ENCODE measurements around the gene RPA1. TPM values are rescaled to one million over a fixed set of nuclear protein-coding genes. Genes with fewer than 3 reads are reported as not detected.

RPA1 gene
- total and polyA plus RNA-seq, 2 donors (not counting 1 experiment from before 2014, with no cell fraction given) = 22.3 to 55.4 TPM

GRCh38 chr17:1912146-1912545 is 82.3 kb downstream of the RPA1 start:
- Histone ChIP-seq H3K9ac (ENCODE audit: insufficient read depth, low read length) (no peak overlapping the region), H3K4me2 (ENCODE audit: extremely low read depth, insufficient read depth, low read length) (no peak overlapping the region), H3K4me1 (ENCODE audit: control insufficient read depth, extremely low read depth, insufficient read depth, low read length) (peaks cover 3% of the 10 kb centered on the region), H3K36me3 (ENCODE audit: control insufficient read depth, insufficient read depth, low read length) (no peaks in the 10 kb centered on the region), H3K9me3 (ENCODE audit: control insufficient read depth, insufficient read depth, low read depth, low read length) (no peaks in the 10 kb centered on the region), H2AFZ (ENCODE audit: low read length) (no peak overlapping the region), H4K20me1 (ENCODE audit: control insufficient read depth, extremely low read depth, insufficient read depth, low read length) (no peaks in the 10 kb centered on the region), H3K4me3 (replicated peaks in 1 of 4; ENCODE audit: control extremely low read depth in 1 of 4, insufficient read depth in 1 of 4, low read depth in 3 of 4, low read length in 4 of 4) (no peak overlapping the region), H3K79me2 (ENCODE audit: control insufficient read depth, insufficient read depth, low read length) (no peaks in the 10 kb centered on the region), H3K27me3 (ENCODE audit: control insufficient read depth, insufficient read depth, low read length) (peaks cover 19% of the 10 kb centered on the region), H3K27ac (ENCODE audit: insufficient read depth, low read length) (no peak overlapping the region)
- DNase-seq (ENCODE audit: low read depth in 2 of 2) = no peak
- no peak for TF ChIP-seq EZH2 (IDR thresholded peaks at IDR 0.05; ENCODE audit: low read length, missing control alignments)
- no peak for TF ChIP-seq CTCF (conservative IDR thresholded peaks at IDR 0.05 in 1 of 2, IDR thresholded peaks at IDR 0.05 in 1 of 2; ENCODE audit: low read depth in 1 of 2, low read length in 2 of 2)

GRCh38 chr17:1913702-1914101 is 83.9 kb downstream of the RPA1 start:
- no peaks in the 10 kb centered on the region for H3K9me3 ChIP-seq (ENCODE audit: control insufficient read depth, insufficient read depth, low read depth, low read length)
- no peak overlapping the region for H2AFZ ChIP-seq (ENCODE audit: low read length)
- no peaks in the 10 kb centered on the region for H3K36me3 ChIP-seq (ENCODE audit: control insufficient read depth, insufficient read depth, low read length)
- no peaks in the 10 kb centered on the region for H3K4me1 ChIP-seq (ENCODE audit: control insufficient read depth, extremely low read depth, insufficient read depth, low read length)
- no peak overlapping the region for H3K27ac ChIP-seq (ENCODE audit: insufficient read depth, low read length)
- H3K79me2 ChIP-seq (ENCODE audit: control insufficient read depth, insufficient read depth, low read length) = no peaks in the 10 kb centered on the region
- H4K20me1 ChIP-seq (ENCODE audit: control insufficient read depth, extremely low read depth, insufficient read depth, low read length) = no peaks in the 10 kb centered on the region
- H3K4me3 ChIP-seq (replicated peaks in 1 of 4; ENCODE audit: control extremely low read depth in 1 of 4, insufficient read depth in 1 of 4, low read depth in 3 of 4, low read length in 4 of 4) = no peak overlapping the region
- H3K9ac ChIP-seq (ENCODE audit: insufficient read depth, low read length) = no peak overlapping the region
- peaks cover 6% of the 10 kb centered on the region for H3K27me3 ChIP-seq (ENCODE audit: control insufficient read depth, insufficient read depth, low read length)
- no peak for DNase-seq (ENCODE audit: low read depth in 2 of 2)
- H3K4me2 ChIP-seq (ENCODE audit: extremely low read depth, insufficient read depth, low read length) = no peak overlapping the region
- TF ChIP-seq CTCF (conservative IDR thresholded peaks at IDR 0.05 in 1 of 2, IDR thresholded peaks at IDR 0.05 in 1 of 2; ENCODE audit: low read depth in 1 of 2, low read length in 2 of 2) (no peak), EZH2 (IDR thresholded peaks at IDR 0.05; ENCODE audit: low read length, missing control alignments) (no peak)

- TF ChIP-seq CTCF (conservative IDR thresholded peaks at IDR 0.05 in 1 of 2, IDR thresholded peaks at IDR 0.05 in 1 of 2; ENCODE audit: low read depth in 1 of 2, low read length in 2 of 2) (no peak), EZH2 (IDR thresholded peaks at IDR 0.05; ENCODE audit: low read length, missing control alignments) (no peak)
- Histone ChIP-seq H3K9me3 (ENCODE audit: control insufficient read depth, insufficient read depth, low read depth, low read length) (no peaks in the 10 kb centered on the region), H3K79me2 (ENCODE audit: control insufficient read depth, insufficient read depth, low read length) (no peaks in the 10 kb centered on the region), H3K27ac (ENCODE audit: insufficient read depth, low read length) (no peak overlapping the region), H2AFZ (ENCODE audit: low read length) (no peak overlapping the region), H3K4me2 (ENCODE audit: extremely low read depth, insufficient read depth, low read length) (no peak overlapping the region), H4K20me1 (ENCODE audit: control insufficient read depth, extremely low read depth, insufficient read depth, low read length) (no peaks in the 10 kb centered on the region), H3K4me1 (ENCODE audit: control insufficient read depth, extremely low read depth, insufficient read depth, low read length) (no peaks in the 10 kb centered on the region), H3K4me3 (replicated peaks in 1 of 4; ENCODE audit: control extremely low read depth in 1 of 4, insufficient read depth in 1 of 4, low read depth in 3 of 4, low read length in 4 of 4) (no peak overlapping the region), H3K9ac (ENCODE audit: insufficient read depth, low read length) (no peak overlapping the region), H3K27me3 (ENCODE audit: control insufficient read depth, insufficient read depth, low read length) (peaks cover 6% of the 10 kb centered on the region), H3K36me3 (ENCODE audit: control insufficient read depth, insufficient read depth, low read length) (no peaks in the 10 kb centered on the region)
- DNase-seq (ENCODE audit: low read depth in 2 of 2) = no peak
These were observed 84.9 kb downstream of the RPA1 start for GRCh38 chr17:1914661-1915083.
